Mammary epithelial cell (primary cell): ENCODE data around the gene EFCAB7.

Experiments used
- EZH2 ChIP-seq: IDR thresholded peaks from 2 replicates; pipeline ENCODE4 v1.6.1; 2012; ENCODE audit warnings: low read length, inconsistent platforms, borderline replicate concordance
- TF ChIP-seq, protein P1 (sequence below), 2 donors: IDR thresholded peaks in 1 of 2; conservative IDR thresholded peaks in 1 of 2; 2 replicates each; pipeline ENCODE4 v1.5.1; 2011 to 2012; ENCODE audit warnings: inconsistent platforms in 2 of 2, low read length in 2 of 2, mild to moderate bottlenecking in 2 of 2, control low read depth in 1 of 2, low read depth in 1 of 2; ENCODE audit not compliant: insufficient read depth in 1 of 2; ENCODE audit errors: extremely low read depth in 1 of 2

GRCh38 chr1:63617450-63617849, 94.1 kb downstream of the EFCAB7 start:
- TF ChIP-seq, protein P1, sequence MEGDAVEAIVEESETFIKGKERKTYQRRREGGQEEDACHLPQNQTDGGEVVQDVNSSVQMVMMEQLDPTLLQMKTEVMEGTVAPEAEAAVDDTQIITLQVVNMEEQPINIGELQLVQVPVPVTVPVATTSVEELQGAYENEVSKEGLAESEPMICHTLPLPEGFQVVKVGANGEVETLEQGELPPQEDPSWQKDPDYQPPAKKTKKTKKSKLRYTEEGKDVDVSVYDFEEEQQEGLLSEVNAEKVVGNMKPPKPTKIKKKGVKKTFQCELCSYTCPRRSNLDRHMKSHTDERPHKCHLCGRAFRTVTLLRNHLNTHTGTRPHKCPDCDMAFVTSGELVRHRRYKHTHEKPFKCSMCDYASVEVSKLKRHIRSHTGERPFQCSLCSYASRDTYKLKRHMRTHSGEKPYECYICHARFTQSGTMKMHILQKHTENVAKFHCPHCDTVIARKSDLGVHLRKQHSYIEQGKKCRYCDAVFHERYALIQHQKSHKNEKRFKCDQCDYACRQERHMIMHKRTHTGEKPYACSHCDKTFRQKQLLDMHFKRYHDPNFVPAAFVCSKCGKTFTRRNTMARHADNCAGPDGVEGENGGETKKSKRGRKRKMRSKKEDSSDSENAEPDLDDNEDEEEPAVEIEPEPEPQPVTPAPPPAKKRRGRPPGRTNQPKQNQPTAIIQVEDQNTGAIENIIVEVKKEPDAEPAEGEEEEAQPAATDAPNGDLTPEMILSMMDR (conservative IDR thresholded peaks at IDR 0.05 in 1 of 2, IDR thresholded peaks at IDR 0.05 in 1 of 2; ENCODE audit: extremely low read depth in 1 of 2, insufficient read depth in 1 of 2, low read depth in 1 of 2, low read length in 2 of 2): no peak
- no peak for TF ChIP-seq EZH2
